ENCODE data around the gene HOXB8. TPM values are rescaled to one million over a fixed set of nuclear protein-coding genes. Genes with fewer than 3 reads are reported as not detected.

Gene HOXB8
- total and polyA plus RNA-seq, 4 experiments from 2014 or later: not detected

DNA sequence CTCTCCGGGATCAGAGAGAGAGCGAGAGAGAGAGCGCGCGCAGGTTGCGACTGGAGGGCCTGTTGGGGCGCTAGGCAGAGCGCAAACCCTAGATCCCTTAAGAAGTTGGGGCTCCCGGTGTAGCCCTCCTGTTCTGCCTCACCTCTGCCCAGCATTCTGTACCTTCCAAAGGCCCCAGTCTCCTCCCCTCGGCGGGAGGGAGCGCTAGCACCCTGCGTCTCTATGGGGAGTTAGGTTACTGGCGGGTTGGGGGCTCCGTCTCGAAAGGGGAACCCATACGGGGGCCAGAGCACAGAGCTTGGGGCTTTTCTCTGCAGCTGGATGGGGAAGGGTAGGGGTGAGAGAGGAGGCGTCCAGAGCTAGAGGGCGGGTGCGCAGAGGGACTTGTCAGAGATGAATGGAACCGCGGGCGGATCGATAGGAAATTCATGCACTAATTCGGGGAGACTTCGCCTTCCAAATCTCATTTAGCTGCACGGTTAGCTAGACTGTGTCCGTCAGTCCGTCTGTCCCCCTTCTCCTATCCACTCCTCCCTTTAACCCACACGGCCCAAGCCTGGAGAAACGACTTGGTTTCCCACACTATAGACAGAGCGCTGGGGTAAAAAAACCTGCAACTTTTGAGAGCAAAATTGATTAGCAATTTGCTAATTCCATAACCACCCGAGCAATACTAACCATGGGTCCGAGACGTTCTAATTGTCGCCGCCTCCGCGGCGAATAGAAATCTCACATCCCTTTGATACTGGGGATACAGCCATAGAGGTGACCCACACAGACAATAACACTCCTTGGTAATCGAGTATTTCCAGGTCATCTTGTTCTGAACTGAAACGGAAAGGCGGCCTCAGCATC, 36.2 kb downstream of the HOXB8 start:
- peak overlapping the region; percentile 44 to 64 for H3K4me3 ChIP-seq (ENCODE audit: low read length in 2 of 2)
- POLR2A ChIA-PET (ENCODE audit: partially characterized antibody): interaction anchor here (1.0 to 2.5 kb wide), 6 partner anchors 8 to 86 kb away, joined by 4 to 8 read pairs (median 5); no protein-coding TSS in a partner anchor
- H3K9me3 ChIP-seq (ENCODE audit: control insufficient read depth in 1 of 2, low read length in 2 of 2): no peaks in the 10 kb centered on the region
- no peaks in the 10 kb centered on the region for H3K9me3 Mint-ChIP-seq
- no peak for DNase-seq
- H3K4me1 Mint-ChIP-seq: peaks cover 18 to 63% (median 42%) of the 10 kb centered on the region in 4 donors
- CTCF ChIA-PET (ENCODE audit: partially characterized antibody): interaction anchor here (0.9 kb wide), 1 partner anchor 87 kb away, joined by 4 read pairs; no protein-coding TSS in a partner anchor
- peaks cover 52% of the 10 kb centered on the region for H3K4me1 ChIP-seq (ENCODE audit: insufficient read depth, low read length)
- H3K27me3 ChIP-seq (ENCODE audit: insufficient read depth, low read length): peaks cover 14% of the 10 kb centered on the region
- H3K27me3 Mint-ChIP-seq: peaks cover 30 to 44% of the 10 kb centered on the region in 2 donors
- H3K4me3 Mint-ChIP-seq: peak overlapping the region; percentile 90 to 97 (median 93)
- peak overlapping the region; percentile 68 to 95 (median 90) for H3K27ac Mint-ChIP-seq
- peaks cover 3 to 12% of the 10 kb centered on the region in 2 donors for H3K36me3 Mint-ChIP-seq
- intact Hi-C loops (cut with micrococcal nuclease): loop anchor here (1.0 kb wide), 1 partner anchor 36 kb away; no protein-coding TSS in a partner anchor
- no peaks in the 10 kb centered on the region for H3K36me3 ChIP-seq (ENCODE audit: insufficient read depth, low read length)
- H3K27ac ChIP-seq (ENCODE audit: low read depth, low read length): peak overlapping the region; percentile 54

DNA sequence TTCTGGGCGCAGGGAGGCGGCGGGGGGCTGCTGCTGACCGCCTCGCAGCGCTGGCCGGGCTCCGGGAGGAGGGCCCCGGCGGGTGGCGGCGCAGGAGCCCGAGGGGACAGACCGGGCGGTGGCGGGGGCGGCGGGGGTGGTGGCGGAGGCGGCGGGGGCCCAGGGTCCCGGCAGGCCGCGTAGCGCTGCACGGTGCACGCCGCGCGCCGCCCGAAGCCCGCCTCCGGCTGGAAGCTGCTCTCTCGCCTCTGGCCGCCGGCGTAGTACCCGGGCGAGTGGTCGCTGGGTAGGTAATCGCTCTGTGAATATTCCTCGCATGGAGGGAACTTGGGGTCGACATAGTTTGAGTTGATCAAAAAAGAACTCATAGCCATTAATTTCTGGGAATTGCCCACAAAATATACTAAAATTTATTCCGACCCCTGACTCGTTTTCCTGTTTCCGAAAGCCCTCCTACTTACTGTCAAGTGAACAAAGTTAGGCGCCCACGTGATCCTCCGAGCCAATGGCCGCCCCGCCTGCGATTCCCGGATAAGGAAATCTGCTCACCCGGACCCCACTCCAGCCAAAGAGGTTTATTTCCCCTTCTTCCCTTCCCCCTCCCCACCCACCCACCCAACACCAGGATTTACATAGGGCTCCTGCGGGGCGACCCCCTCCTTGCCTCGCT, 37.0 kb downstream of the HOXB8 start, which contains the start of gene HOXB4:
HOXB4 (minus strand) TSS at position 405 of the 670 bp plus-strand sequence; CDS start at position 374, 31 bp downstream.
- H3K36me3 ChIP-seq (ENCODE audit: insufficient read depth, low read length): no peaks in the 10 kb centered on the region
- peak within 1 kb of the TSS; percentile 90 to 97 (median 93) for H3K4me3 Mint-ChIP-seq
- peak within 1 kb of the TSS; percentile 87 to 95 (median 91) for H3K27ac Mint-ChIP-seq
- H3K9me3 ChIP-seq (ENCODE audit: control insufficient read depth in 1 of 2, low read length in 2 of 2): no peaks in the 10 kb centered on the region
- ChIA-PET CTCF (ENCODE audit: partially characterized antibody) (interaction anchor here (0.6 to 0.9 kb wide), 2 partner anchors 87 to 242 kb away, joined by 3 to 4 read pairs; no protein-coding TSS in a partner anchor), POLR2A (ENCODE audit: partially characterized antibody) (interaction anchor here (0.6 to 2.5 kb wide), 9 partner anchors 8 to 86 kb away, joined by 3 to 8 read pairs (median 5); no protein-coding TSS in a partner anchor)
- H3K9me3 Mint-ChIP-seq: no peaks in the 10 kb centered on the region
- peak within 1 kb of the TSS; percentile 44 to 64 for H3K4me3 ChIP-seq (ENCODE audit: low read length in 2 of 2)
- peaks cover 16 to 65% (median 41%) of the 10 kb centered on the region in 4 donors for H3K4me1 Mint-ChIP-seq
- H3K27ac ChIP-seq (ENCODE audit: low read depth, low read length): peak within 1 kb of the TSS; percentile 54
- peaks cover 14% of the 10 kb centered on the region for H3K27me3 ChIP-seq (ENCODE audit: insufficient read depth, low read length)
- peaks cover 52% of the 10 kb centered on the region for H3K4me1 ChIP-seq (ENCODE audit: insufficient read depth, low read length)
- DNase-seq: peak; percentile 60 to 80 (median 64)
- peaks cover 3 to 12% of the 10 kb centered on the region in 2 donors for H3K36me3 Mint-ChIP-seq
- intact Hi-C loops (cut with micrococcal nuclease): loop anchor here (1.0 kb wide), 1 partner anchor 35 kb away; no protein-coding TSS in a partner anchor
- peaks cover 27 to 39% of the 10 kb centered on the region in 2 donors for H3K27me3 Mint-ChIP-seq

DNA sequence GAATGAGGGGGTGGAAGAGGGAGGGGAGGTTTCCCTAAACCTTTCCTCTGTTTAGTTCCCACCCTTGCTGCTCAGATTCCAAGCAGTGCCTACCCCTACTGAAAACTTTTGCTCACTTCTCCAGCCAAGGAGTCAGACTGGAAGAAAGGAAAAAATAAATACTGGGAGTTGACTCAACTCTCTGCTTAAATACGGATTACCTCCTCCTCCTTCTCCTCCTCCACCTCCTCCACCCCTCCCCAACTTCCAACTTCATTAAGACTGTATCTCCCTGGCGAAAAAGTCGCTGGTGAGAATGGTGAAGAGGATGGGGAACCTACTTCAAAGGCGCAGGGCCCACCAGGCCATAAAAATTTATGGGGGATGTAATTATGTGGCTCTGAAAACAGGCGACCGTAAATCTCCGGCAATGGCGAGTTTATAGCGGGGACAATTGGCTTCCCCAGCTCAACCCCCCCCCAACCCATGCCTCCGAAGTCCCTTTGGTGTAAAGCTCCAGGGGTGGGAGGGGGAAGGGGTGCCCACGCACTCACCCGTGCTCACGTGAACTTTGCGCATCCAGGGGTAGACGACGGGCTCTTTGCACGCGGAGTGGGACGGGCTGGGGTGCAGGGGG, 37.7 kb downstream of the HOXB8 start:
- no peak for DNase-seq
- Mint-ChIP-seq H3K27ac (peak overlapping the region; percentile 37 to 77 (median 66)), H3K9me3 (no peaks in the 10 kb centered on the region), H3K36me3 (peaks cover 3 to 12% of the 10 kb centered on the region in 2 donors), H3K4me3 (peak overlapping the region; percentile 82 to 91 (median 84)), H3K4me1 (peaks cover 16 to 60% (median 37%) of the 10 kb centered on the region in 4 donors), H3K27me3 (peaks cover 23 to 33% of the 10 kb centered on the region in 2 donors)
- intact Hi-C loops (cut with micrococcal nuclease): no loop called here
- Histone ChIP-seq H3K27ac (ENCODE audit: low read depth, low read length) (no peak overlapping the region), H3K4me3 (ENCODE audit: low read length in 2 of 2) (peak overlapping the region; percentile 34 to 64), H3K4me1 (ENCODE audit: insufficient read depth, low read length) (peaks cover 48% of the 10 kb centered on the region), H3K27me3 (ENCODE audit: insufficient read depth, low read length) (peaks cover 12% of the 10 kb centered on the region), H3K36me3 (ENCODE audit: insufficient read depth, low read length) (no peaks in the 10 kb centered on the region), H3K9me3 (ENCODE audit: control insufficient read depth in 1 of 2, low read length in 2 of 2) (no peaks in the 10 kb centered on the region)
- CTCF ChIA-PET (ENCODE audit: partially characterized antibody): interaction anchor here (0.6 kb wide), 2 partner anchors 66 to 241 kb away, joined by 3 read pairs; no protein-coding TSS in a partner anchor
- POLR2A ChIA-PET (ENCODE audit: partially characterized antibody): interaction anchor here (0.6 to 2.5 kb wide), 6 partner anchors 9 to 86 kb away, joined by 3 to 8 read pairs (median 6); no protein-coding TSS in a partner anchor

DNA sequence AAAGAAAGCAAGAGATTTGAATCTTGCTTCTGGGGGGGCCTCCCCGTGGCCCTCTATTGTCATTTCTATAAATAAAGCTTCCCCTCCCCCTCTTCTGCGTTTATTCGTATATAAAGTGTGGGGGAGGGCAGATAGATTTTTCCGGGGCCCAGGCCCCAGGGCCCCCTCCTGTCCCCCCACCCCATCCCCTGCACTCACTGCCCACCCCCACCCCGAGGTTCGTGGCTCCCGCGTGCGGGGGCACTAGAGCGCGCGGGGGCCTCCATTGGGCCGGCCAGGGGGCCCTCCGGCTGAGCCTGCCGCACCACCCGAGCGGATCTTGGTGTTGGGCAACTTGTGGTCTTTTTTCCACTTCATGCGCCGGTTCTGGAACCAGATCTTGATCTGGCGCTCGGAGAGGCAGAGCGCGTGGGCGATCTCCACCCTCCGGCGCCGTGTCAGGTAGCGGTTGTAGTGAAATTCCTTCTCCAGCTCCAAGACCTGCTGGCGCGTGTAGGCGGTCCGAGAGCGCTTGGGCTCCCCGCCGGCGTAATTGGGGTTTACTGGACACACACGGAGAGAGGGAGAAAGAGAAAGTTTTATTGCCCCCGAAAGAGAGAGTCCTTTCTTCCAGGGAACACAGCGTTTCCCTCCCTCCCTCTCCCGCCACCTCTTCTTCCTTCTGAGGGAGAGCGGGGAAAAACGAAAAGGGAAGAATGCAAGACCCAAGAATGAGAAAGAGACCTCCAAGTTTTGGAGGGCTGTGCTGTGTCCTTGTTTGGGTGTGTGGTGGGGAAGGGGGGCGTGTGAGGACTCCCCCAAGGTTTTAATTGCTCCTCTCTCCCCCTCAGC, 38.4 kb downstream of the HOXB8 start:
- no peak overlapping the region for H3K27ac ChIP-seq (ENCODE audit: low read depth, low read length)
- H3K4me1 ChIP-seq (ENCODE audit: insufficient read depth, low read length): peaks cover 43% of the 10 kb centered on the region
- H3K27me3 Mint-ChIP-seq: peaks cover 21 to 28% of the 10 kb centered on the region in 2 donors
- intact Hi-C loops (cut with micrococcal nuclease): no loop called here
- DNase-seq: no peak
- H3K36me3 Mint-ChIP-seq: peaks cover 5 to 12% of the 10 kb centered on the region in 2 donors
- H3K4me1 Mint-ChIP-seq: peaks cover 18 to 52% (median 34%) of the 10 kb centered on the region in 4 donors
- H3K4me3 ChIP-seq (ENCODE audit: low read length in 2 of 2): peak overlapping the region; percentile 34 to 64
- POLR2A ChIA-PET (ENCODE audit: partially characterized antibody): interaction anchor here (1.1 to 1.5 kb wide), 3 partner anchors 30 to 71 kb away, joined by 3 to 7 read pairs (median 5); no protein-coding TSS in a partner anchor
- peak overlapping the region; percentile 82 to 91 (median 84) for H3K4me3 Mint-ChIP-seq
- no peaks in the 10 kb centered on the region for H3K9me3 ChIP-seq (ENCODE audit: control insufficient read depth in 1 of 2, low read length in 2 of 2)
- no peaks in the 10 kb centered on the region for H3K36me3 ChIP-seq (ENCODE audit: insufficient read depth, low read length)
- peak overlapping the region in 1 of 7 donors; percentile 66 for H3K27ac Mint-ChIP-seq
- H3K9me3 Mint-ChIP-seq: no peaks in the 10 kb centered on the region
- H3K27me3 ChIP-seq (ENCODE audit: insufficient read depth, low read length): peaks cover 7% of the 10 kb centered on the region
- CTCF ChIA-PET (ENCODE audit: partially characterized antibody): interaction anchor here (0.6 kb wide), 1 partner anchor 65 kb away, joined by 3 read pairs; no protein-coding TSS in a partner anchor

DNA sequence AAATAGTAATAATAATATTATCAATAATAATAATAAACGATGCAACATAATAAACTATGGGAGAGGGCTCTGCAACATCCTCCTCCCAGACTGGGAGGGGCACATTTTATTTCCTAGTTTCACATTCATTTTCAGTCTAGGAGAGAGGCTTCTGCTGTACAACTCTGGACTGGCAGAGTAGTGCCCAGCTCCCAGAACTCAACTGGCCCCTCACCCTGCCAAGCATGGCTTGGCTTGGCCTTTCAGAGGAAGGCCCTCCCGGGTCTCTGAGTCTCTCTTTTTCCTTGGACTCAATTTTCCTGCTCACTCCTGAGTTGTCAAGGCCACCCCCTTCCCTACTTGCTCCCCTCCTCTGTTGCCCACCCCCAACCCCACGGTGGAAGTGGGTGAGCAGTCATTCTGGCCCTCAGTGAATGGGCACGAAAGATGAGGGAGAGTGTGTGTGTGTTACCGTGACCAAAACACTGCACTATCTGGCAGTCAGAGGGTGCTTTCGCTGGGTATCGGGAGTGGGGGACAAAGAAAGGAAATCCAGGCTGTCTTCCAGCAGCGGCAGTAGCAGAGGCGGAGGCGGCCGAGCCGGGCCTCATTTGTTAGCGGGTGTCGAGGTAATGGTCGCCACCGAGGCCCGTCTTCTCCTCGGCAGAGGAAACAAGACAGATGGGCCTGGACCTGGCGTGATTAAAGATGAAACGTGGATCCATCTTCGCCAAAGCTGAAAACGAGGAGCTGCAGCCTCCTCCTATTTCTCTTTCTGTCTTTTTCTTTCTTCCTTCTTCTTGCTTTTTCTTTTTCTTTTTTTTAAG, 39.2 kb downstream of the HOXB8 start:
- H3K9me3 Mint-ChIP-seq: no peaks in the 10 kb centered on the region
- Histone ChIP-seq H3K27me3 (ENCODE audit: insufficient read depth, low read length) (no peaks in the 10 kb centered on the region), H3K36me3 (ENCODE audit: insufficient read depth, low read length) (no peaks in the 10 kb centered on the region), H3K4me3 (ENCODE audit: low read length in 2 of 2) (no peak overlapping the region), H3K4me1 (ENCODE audit: insufficient read depth, low read length) (peaks cover 35% of the 10 kb centered on the region), H3K27ac (ENCODE audit: low read depth, low read length) (no peak overlapping the region), H3K9me3 (ENCODE audit: control insufficient read depth in 1 of 2, low read length in 2 of 2) (no peaks in the 10 kb centered on the region)
- intact Hi-C loops (cut with micrococcal nuclease): no loop called here
- CTCF ChIA-PET (ENCODE audit: partially characterized antibody): no interaction called here
- H3K27me3 Mint-ChIP-seq: peaks cover 16 to 20% of the 10 kb centered on the region in 2 donors
- H3K36me3 Mint-ChIP-seq: peaks cover 7 to 12% of the 10 kb centered on the region in 2 donors
- peak overlapping the region in 6 of 8 donors; percentile 26 to 51 (median 47) for H3K4me3 Mint-ChIP-seq
- POLR2A ChIA-PET (ENCODE audit: partially characterized antibody): interaction anchor here (1.1 kb wide), 1 partner anchor 29 kb away, joined by 3 read pairs; no protein-coding TSS in a partner anchor
- H3K4me1 Mint-ChIP-seq: peaks cover 19 to 44% (median 30%) of the 10 kb centered on the region in 4 donors
- DNase-seq: no peak
- H3K27ac Mint-ChIP-seq: no peak overlapping the region

Measured in CD4-positive, alpha-beta memory T cell (primary cell).